Transverse colon (tissue), 4 donors: ENCODE data around the gene ADGRB3. TPM values are rescaled to one million over a fixed set of nuclear protein-coding genes. Genes with fewer than 3 reads are reported as not detected.
"Not testable (repeated sequence)": the region's sequence is repeated elsewhere in the genome, so short reads cannot be mapped to it uniquely, and the experiment has no call there.

ENCODE experiments used
- DNase-seq: peaks from one replicate; pipeline ENCODE4 v3.0.0-alpha.2; 2019
- H3K27ac ChIP-seq, 4 donors: fragments of 200-600 bp; sonication (generic); 2 replicates each; pipeline ENCODE4 v1.5.1; 2016 to 2018; ENCODE audit warnings: inconsistent platforms in 4 of 4
- H3K27me3 ChIP-seq: fragments of 200-600 bp; sonication (generic); 2 replicates; pipeline ENCODE4 v1.5.1; 2017; ENCODE audit warnings: inconsistent platforms
- H3K36me3 ChIP-seq, 4 donors: fragments of 200-600 bp; sonication (generic); 2 replicates each; pipeline ENCODE4 v1.5.1; 2017 to 2019; ENCODE audit warnings: inconsistent platforms in 4 of 4
- H3K4me1 ChIP-seq, 4 donors: fragments of 200-600 bp; sonication (generic); 2 replicates each; pipeline ENCODE4 v1.5.1; 2017 to 2020; ENCODE audit warnings: inconsistent platforms in 4 of 4
- H3K4me3 ChIP-seq, 4 donors: fragments of 200-600 bp; sonication (generic); 1 replicate in 1 of 4; 2 replicates in 3 of 4; pipeline versions ENCODE4 v1.5.1 to v1.6.1; 2017 to 2019; ENCODE audit warnings: inconsistent platforms in 4 of 4
- H3K9me3 ChIP-seq, 2 donors: fragments of 200-600 bp; sonication (generic); 2 replicates each; pipeline ENCODE4 v1.5.1; 2017 to 2019; ENCODE audit warnings: inconsistent platforms in 2 of 2
- CTCF ChIP-seq, 5 experiments: fragments of 200-600 bp in 3 of 5; fragments of 450-650 bp in 2 of 5; sonication (generic) in 3 of 5; IDR thresholded peaks; 1 replicate in 2 of 5; 2 replicates in 3 of 5; pipeline ENCODE4 v1.5.1; 2016 to 2017; ENCODE audit warnings: antibody characterized with exemption in 5 of 5, inconsistent platforms in 3 of 5, mild to moderate bottlenecking in 2 of 5, moderate library complexity in 1 of 5
- EP300 ChIP-seq: sonication (generic); formaldehyde crosslinking; IDR thresholded peaks from one replicate; pipeline ENCODE4 v1.6.1; 2017; ENCODE audit warnings: antibody characterized with exemption, low read depth
- POLR2A ChIP-seq: fragments of 450-650 bp; IDR thresholded peaks from one replicate; pipeline ENCODE4 v1.6.1; 2016; ENCODE audit warnings: antibody characterized with exemption, mild to moderate bottlenecking, moderate library complexity
- POLR2AphosphoS5 ChIP-seq, 3 donors: sonication (generic); formaldehyde crosslinking; IDR thresholded peaks; one replicate each; pipeline ENCODE4 v1.6.1; 2016; ENCODE audit warnings: antibody characterized with exemption in 3 of 3
- WGBS, 2 donors: methylation state at CpG; one replicate each; pipeline ENCODE4 v1.1.5; 2018; ENCODE audit warnings: low coverage in 1 of 2; 5-methylcytosine and 5-hydroxymethylcytosine counted together
- in situ Hi-C, 4 donors: fragments of 200-750 bp; cut with MboI; loops; one replicate each; pipeline versions ENCODE4 v1.15.0 to v1.15.1; 2017; ENCODE audit warnings: low sequenced_read_pairs in 3 of 4, low pct_ligation_motif_present in 1 of 4, low pct_unique_long_range_greater_than_20kb in 1 of 4
- intact Hi-C: fragments of 100-400 bp; cut with DNase I; formaldehyde crosslinking; loops from one replicate; pipeline ENCODE4 v1.15.1; 2023; ENCODE audit warnings: low total_unique reads
- total RNA-seq, 4 donors: library from RNA; depleted of rRNA; stranded (reverse); fragments of >200 nt; gene quantifications; one replicate each; pipeline ENCODE4 v1.1.0, GENCODE V29; 2016

Gene ADGRB3
- total RNA-seq, 4 donors from 2014 or later = 0.37 to 20.5 (median 2.2) TPM

DNA sequence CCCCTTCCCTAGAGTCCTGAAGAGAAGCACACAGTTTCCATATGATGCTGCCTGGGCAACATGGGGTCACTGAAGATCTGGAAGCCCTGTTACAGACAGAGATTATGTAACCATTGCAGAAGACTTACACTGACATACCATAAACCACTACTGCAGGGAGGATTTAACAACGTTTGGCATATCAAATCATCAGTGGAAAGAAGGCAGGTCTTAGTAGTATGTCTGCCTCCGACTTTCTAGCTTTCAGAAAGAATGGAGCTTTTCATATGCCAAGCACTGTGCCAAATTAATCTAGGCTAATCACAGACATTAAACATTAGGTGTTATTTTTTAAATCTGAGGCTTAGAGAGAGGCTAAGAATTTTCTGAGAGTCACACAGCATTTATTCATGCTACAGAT is 144.3 kb downstream of the ADGRB3 start:
- no peak for DNase-seq
- H3K4me3 ChIP-seq = no peak overlapping the region
- no peaks in the 10 kb centered on the region for H3K9me3 ChIP-seq
- WGBS, 2 donors = 17 to 27% methylated on average over 2 of the region's 2 CpGs
- H3K27ac ChIP-seq = no peak overlapping the region
- intact Hi-C loops = no loop called here
- no peaks in the 10 kb centered on the region for H3K27me3 ChIP-seq
- no peak for TF ChIP-seq POLR2A
- no peak for TF ChIP-seq EP300
- TF ChIP-seq POLR2AphosphoS5 (IDR thresholded peaks at IDR 0.05) = no peak
- TF ChIP-seq CTCF (IDR thresholded peaks at IDR 0.05) = no peak
- in situ Hi-C loops = no loop called here
- H3K36me3 ChIP-seq = no peaks in the 10 kb centered on the region
- H3K4me1 ChIP-seq = no peaks in the 10 kb centered on the region

DNA sequence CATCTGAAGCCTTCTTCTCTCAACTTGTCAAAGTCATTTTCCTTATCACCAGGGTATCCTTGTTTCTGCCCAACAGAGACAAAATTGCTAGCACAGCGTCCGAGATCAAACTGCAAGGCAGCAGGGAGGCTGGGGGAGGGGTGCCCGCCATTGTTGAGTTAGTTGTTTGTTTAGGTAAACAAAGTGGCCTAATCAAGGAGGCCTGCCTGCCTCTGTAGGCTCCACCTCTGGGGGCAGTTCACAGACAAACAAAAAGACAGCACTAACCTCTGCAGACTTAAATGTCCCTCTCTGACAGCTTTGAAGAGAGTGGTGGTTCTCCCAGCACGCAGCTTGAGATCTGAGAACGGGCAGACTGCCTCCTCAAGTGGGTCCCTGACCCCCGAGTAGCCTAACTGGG is 155.0 kb downstream of the ADGRB3 start:
- H3K27me3 ChIP-seq, intact Hi-C loops, H3K4me1 ChIP-seq, H3K36me3 ChIP-seq, DNase-seq, H3K27ac ChIP-seq, H3K9me3 ChIP-seq, H3K4me3 ChIP-seq, in situ Hi-C loops: not testable (repeated sequence)
- WGBS, 2 donors = 60 to 84% methylated on average over 2 to 6 of the region's 6 CpGs

- H3K4me3 ChIP-seq, in situ Hi-C loops, H3K27me3 ChIP-seq, intact Hi-C loops, H3K4me1 ChIP-seq, H3K27ac ChIP-seq, H3K36me3 ChIP-seq, DNase-seq, H3K9me3 ChIP-seq: not testable (repeated sequence)
- WGBS, 2 donors = 55 to 65% methylated on average over 3 to 5 of the region's 5 CpGs
Measured at GRCh38 chr6:68814976-68815375, 179.9 kb downstream of the ADGRB3 start.

GRCh38 chr6:68826501-68826900 is 191.4 kb downstream of the ADGRB3 start:
- no peak overlapping the region for H3K27ac ChIP-seq
- intact Hi-C loops = no loop called here
- in situ Hi-C loops = no loop called here

GRCh38 chr6:68834551-68834950 is 199.5 kb downstream of the ADGRB3 start:
- TF ChIP-seq EP300 = no peak
- no peak for TF ChIP-seq CTCF (IDR thresholded peaks at IDR 0.05)
- no peak for TF ChIP-seq POLR2AphosphoS5 (IDR thresholded peaks at IDR 0.05)
- TF ChIP-seq POLR2A = no peak
- Histone ChIP-seq H3K27ac (no peak overlapping the region), H3K4me3 (no peak overlapping the region), H3K4me1 (no peaks in the 10 kb centered on the region), H3K9me3 (no peaks in the 10 kb centered on the region), H3K36me3 (no peaks in the 10 kb centered on the region), H3K27me3 (no peaks in the 10 kb centered on the region)
- WGBS, 2 donors = 53 to 62% methylated on average over 5 of the region's 5 CpGs
- in situ Hi-C loops (no loop called here), intact Hi-C loops (no loop called here)
- DNase-seq = no peak

More at GRCh38 chr6:68826501-68826900, 191.4 kb downstream of the ADGRB3 start:
- H3K27me3 ChIP-seq = no peaks in the 10 kb centered on the region
- no peak for DNase-seq
- no peak overlapping the region for H3K4me3 ChIP-seq
- H3K36me3 ChIP-seq = no peaks in the 10 kb centered on the region
- TF ChIP-seq EP300 (no peak), POLR2A (no peak), POLR2AphosphoS5 (IDR thresholded peaks at IDR 0.05) (no peak)
- no peaks in the 10 kb centered on the region for H3K9me3 ChIP-seq
- no peaks in the 10 kb centered on the region for H3K4me1 ChIP-seq

DNA sequence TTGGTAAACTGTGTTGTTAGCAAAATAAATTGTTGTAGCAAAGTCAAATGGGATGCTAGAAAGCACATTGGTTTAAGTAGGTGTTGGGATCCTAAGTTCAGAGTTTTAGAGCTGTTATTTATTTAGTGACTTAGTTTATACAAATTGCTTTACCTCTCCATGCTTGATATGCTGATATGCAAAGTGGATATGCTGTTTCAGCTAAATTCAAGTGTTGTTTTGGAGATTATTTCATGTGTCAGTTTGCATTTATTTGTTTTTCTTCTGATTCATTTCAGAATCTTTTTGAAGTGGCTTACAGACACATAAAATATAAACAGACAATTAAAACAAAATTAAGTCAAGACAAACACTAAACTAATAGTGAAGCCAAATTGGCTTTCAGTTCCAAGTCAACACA is 203.5 kb downstream of the ADGRB3 start:
- Histone ChIP-seq H3K4me3 (no peak overlapping the region), H3K9me3 (no peaks in the 10 kb centered on the region), H3K27ac (no peak overlapping the region), H3K27me3 (no peaks in the 10 kb centered on the region), H3K4me1 (no peaks in the 10 kb centered on the region), H3K36me3 (no peaks in the 10 kb centered on the region)
- in situ Hi-C loops = no loop called here
- TF ChIP-seq POLR2A = no peak
- no peak for TF ChIP-seq CTCF (IDR thresholded peaks at IDR 0.05)
- TF ChIP-seq EP300 = no peak
- no peak for TF ChIP-seq POLR2AphosphoS5 (IDR thresholded peaks at IDR 0.05)
- DNase-seq = no peak
- intact Hi-C loops = no loop called here
